H9 (cell line): ENCODE data around the gene DDX1. TPM values are rescaled to one million over a fixed set of nuclear protein-coding genes. Genes with fewer than 3 reads are reported as not detected.

Source experiments
- DNase-seq: peaks from one replicate; pipeline ENCODE4 v3.0.0-alpha.2; 2017
- H2AFZ ChIP-seq: one replicate; pipeline ENCODE4 v1.6.1; 2013; ENCODE audit warnings: mild to moderate bottlenecking, low read length, control low read depth, moderate library complexity
- H2AK5ac ChIP-seq: 2 replicates; pipeline ENCODE4 v1.6.1; 2013; ENCODE audit warnings: low read length, control low read depth, mixed read lengths; ENCODE audit not compliant: insufficient read length
- H2BK120ac ChIP-seq: one replicate; pipeline ENCODE4 v1.6.1; 2013; ENCODE audit warnings: low read depth, mild to moderate bottlenecking, low read length, control low read depth, inconsistent platforms; ENCODE audit not compliant: poor library complexity, severe bottlenecking
- H2BK12ac ChIP-seq: 2 replicates; pipeline ENCODE4 v1.6.1; 2013; ENCODE audit warnings: low read length, control low read depth, mixed read lengths, low read depth; ENCODE audit not compliant: insufficient read length
- H2BK15ac ChIP-seq: 2 replicates; pipeline ENCODE4 v1.6.1; 2013; ENCODE audit warnings: low read depth, low read length, control low read depth
- H2BK20ac ChIP-seq: one replicate; pipeline ENCODE4 v1.6.1; 2013; ENCODE audit warnings: low read depth, mild to moderate bottlenecking, low read length, control low read depth, inconsistent platforms; ENCODE audit not compliant: poor library complexity, severe bottlenecking
- H2BK5ac ChIP-seq: 2 replicates; pipeline ENCODE4 v1.6.1; 2013; ENCODE audit warnings: low read length, control low read depth, mixed read lengths; ENCODE audit not compliant: insufficient read length
- H3K14ac ChIP-seq: 2 replicates; pipeline ENCODE4 v1.6.1; 2013; ENCODE audit warnings: low read length, control low read depth; ENCODE audit not compliant: insufficient read depth
- H3K18ac ChIP-seq: 2 replicates; pipeline ENCODE4 v1.6.1; 2013; ENCODE audit warnings: low read depth, mild to moderate bottlenecking, mixed read lengths, low read length, control low read depth; ENCODE audit not compliant: insufficient read length
- H3K23ac ChIP-seq: 2 replicates; pipeline ENCODE4 v1.6.1; 2013; ENCODE audit warnings: low read length, control low read depth, mixed read lengths, low read depth; ENCODE audit not compliant: insufficient read length
- H3K23me2 ChIP-seq: 2 replicates; pipeline ENCODE4 v1.6.1; 2013; ENCODE audit warnings: low read depth, mild to moderate bottlenecking, mixed read lengths, low read length, control low read depth; ENCODE audit not compliant: insufficient read length, poor library complexity, severe bottlenecking
- H3K27ac ChIP-seq: 2 replicates; pipeline ENCODE4 v1.5.1; 2013; ENCODE audit warnings: low read length, control low read depth, mixed read lengths, low read depth; ENCODE audit not compliant: insufficient read length
- H3K27me3 ChIP-seq: 2 replicates; pipeline ENCODE4 v1.6.1; 2013; ENCODE audit warnings: low read length, control low read depth, inconsistent platforms; ENCODE audit not compliant: insufficient read depth
- H3K4ac ChIP-seq: 2 replicates; pipeline ENCODE4 v1.6.1; 2013; ENCODE audit warnings: low read depth, mild to moderate bottlenecking, control low read depth, inconsistent platforms, low read length, moderate library complexity
- H3K4me1 ChIP-seq: 2 replicates; pipeline ENCODE4 v1.6.1; 2013; ENCODE audit warnings: low read length, control low read depth, inconsistent platforms; ENCODE audit not compliant: insufficient read depth
- H3K4me2 ChIP-seq: 2 replicates; pipeline ENCODE4 v1.6.1; 2013; ENCODE audit warnings: low read length, control low read depth, mixed read lengths; ENCODE audit not compliant: insufficient read length, insufficient read depth
- H3K56ac ChIP-seq: 2 replicates; pipeline ENCODE4 v1.6.1; 2013; ENCODE audit warnings: low read depth, mild to moderate bottlenecking, mixed read lengths, low read length, control low read depth; ENCODE audit not compliant: insufficient read length
- H3K79me1 ChIP-seq: 2 replicates; pipeline ENCODE4 v1.6.1; 2013; ENCODE audit warnings: low read depth, mild to moderate bottlenecking, moderate library complexity, low read length, control low read depth, inconsistent platforms; ENCODE audit not compliant: insufficient read depth, poor library complexity, severe bottlenecking
- H3K79me2 ChIP-seq: 2 replicates; pipeline ENCODE4 v1.6.1; 2013; ENCODE audit warnings: low read length, control low read depth, inconsistent platforms; ENCODE audit not compliant: insufficient read depth
- H3K9ac ChIP-seq: 2 replicates; pipeline ENCODE4 v1.6.1; 2013; ENCODE audit warnings: low read length, control low read depth, mixed read lengths; ENCODE audit not compliant: insufficient read length; ENCODE audit errors: extremely low read depth
- H3K9me3 ChIP-seq: one replicate; pipeline ENCODE4 v1.6.1; 2013; ENCODE audit warnings: low read depth, low read length, inconsistent platforms; ENCODE audit not compliant: control insufficient read depth
- H3T11ph ChIP-seq: one replicate; pipeline ENCODE4 v1.6.1; 2013; ENCODE audit warnings: mild to moderate bottlenecking, low read length, control low read depth, inconsistent platforms
- H4K20me1 ChIP-seq: one replicate; pipeline ENCODE4 v1.6.1; 2013; ENCODE audit not compliant: control insufficient read depth, insufficient read length, insufficient read depth
- H4K5ac ChIP-seq: 2 replicates; pipeline ENCODE4 v1.6.1; 2013; ENCODE audit warnings: low read depth, mild to moderate bottlenecking, mixed read lengths, low read length, control low read depth; ENCODE audit not compliant: insufficient read length
- H4K8ac ChIP-seq: replicated peaks from 2 replicates; pipeline ENCODE4 v1.6.1; 2013; ENCODE audit warnings: low read length, control low read depth, mixed read lengths, low read depth; ENCODE audit not compliant: insufficient read length
- H4K91ac ChIP-seq: 2 replicates; pipeline ENCODE4 v1.6.1; 2013; ENCODE audit warnings: low read depth, mild to moderate bottlenecking, moderate library complexity, mixed read lengths, low read length, control low read depth; ENCODE audit not compliant: insufficient read length
- H3K27ac Mint-ChIP-seq, 3 experiments: 2 replicates in 2 of 3; 3 replicates in 1 of 3; pipeline ENCODE4 v1.8.0; 2020 to 2021; ENCODE audit warnings: mixed read lengths in 3 of 3, mild to moderate bottlenecking in 1 of 3, moderate library complexity in 1 of 3
- H3K27me3 Mint-ChIP-seq: 2 replicates; pipeline ENCODE4 v1.8.0; 2021; ENCODE audit warnings: low read depth, mild to moderate bottlenecking, moderate library complexity, mixed read lengths
- H3K36me3 Mint-ChIP-seq, 3 experiments: 2 replicates in 2 of 3; 3 replicates in 1 of 3; pipeline ENCODE4 v1.8.0; 2020 to 2021; ENCODE audit warnings: low read depth in 3 of 3, mixed read lengths in 3 of 3; ENCODE audit not compliant: insufficient read depth in 1 of 3
- H3K4me1 Mint-ChIP-seq, 2 experiments: 2 replicates each; pipeline ENCODE4 v1.8.0; 2020; ENCODE audit warnings: mixed read lengths in 2 of 2
- H3K4me3 Mint-ChIP-seq, 2 experiments: 2 replicates in 1 of 2; 3 replicates in 1 of 2; pipeline ENCODE4 v1.8.0; 2020 to 2021; ENCODE audit warnings: mild to moderate bottlenecking in 2 of 2, mixed read lengths in 2 of 2, moderate library complexity in 1 of 2
- H3K9me3 Mint-ChIP-seq, 2 experiments: 2 replicates in 1 of 2; 3 replicates in 1 of 2; pipeline ENCODE4 v1.8.0; 2020; ENCODE audit warnings: mild to moderate bottlenecking in 2 of 2, mixed read lengths in 2 of 2, moderate library complexity in 1 of 2
- WGBS: extraction: QIAGEN DNeasy Blood & Tissue Kit; methylation state at CpG from one replicate; pipeline ENCODE4 v1.1.7; 2013; ENCODE audit warnings: missing lambda C conversion rate, low lambda C conversion rate, mixed read lengths; ENCODE audit not compliant: insufficient read length; ENCODE audit errors: extremely low coverage; 5-methylcytosine and 5-hydroxymethylcytosine counted together
- total RNA-seq: library from RNA; stranded (reverse); gene quantifications from 2 replicates; pipeline ENCODE4 v1.2.1, GENCODE V29; 2021
- TF ChIP-seq, protein P1 (sequence below): fragments of 200-600 bp; sonication (generic); conservative IDR thresholded peaks from 3 replicates; pipeline ENCODE4 v1.8.0; 2021; ENCODE audit warnings: antibody characterized with exemption, mild to moderate bottlenecking

DDX1 gene
- total RNA-seq, 1 experiment from 2014 or later: 120 TPM

GRCh38 chr2:15594291-15595256, 2.9 kb downstream of the DDX1 start:
- H3K23me2 ChIP-seq: peaks cover 6% of the 10 kb centered on the region
- H2BK15ac ChIP-seq: no peak overlapping the region
- Mint-ChIP-seq H3K4me1 (peaks cover 13 to 16% of the 10 kb centered on the region in 2 experiments), H3K4me3 (no peak overlapping the region), H3K9me3 (no peaks in the 10 kb centered on the region), H3K27me3 (no peaks in the 10 kb centered on the region), H3K27ac (no peak overlapping the region), H3K36me3 (peaks cover 22 to 42% (median 39%) of the 10 kb centered on the region in 3 experiments)
- no peaks in the 10 kb centered on the region for H3K79me1 ChIP-seq
- H3T11ph ChIP-seq: no peak overlapping the region
- H3K18ac ChIP-seq: no peak overlapping the region
- no CpG with 5 or more reads among the region's 5 CpGs for WGBS
- TF ChIP-seq, protein P1, sequence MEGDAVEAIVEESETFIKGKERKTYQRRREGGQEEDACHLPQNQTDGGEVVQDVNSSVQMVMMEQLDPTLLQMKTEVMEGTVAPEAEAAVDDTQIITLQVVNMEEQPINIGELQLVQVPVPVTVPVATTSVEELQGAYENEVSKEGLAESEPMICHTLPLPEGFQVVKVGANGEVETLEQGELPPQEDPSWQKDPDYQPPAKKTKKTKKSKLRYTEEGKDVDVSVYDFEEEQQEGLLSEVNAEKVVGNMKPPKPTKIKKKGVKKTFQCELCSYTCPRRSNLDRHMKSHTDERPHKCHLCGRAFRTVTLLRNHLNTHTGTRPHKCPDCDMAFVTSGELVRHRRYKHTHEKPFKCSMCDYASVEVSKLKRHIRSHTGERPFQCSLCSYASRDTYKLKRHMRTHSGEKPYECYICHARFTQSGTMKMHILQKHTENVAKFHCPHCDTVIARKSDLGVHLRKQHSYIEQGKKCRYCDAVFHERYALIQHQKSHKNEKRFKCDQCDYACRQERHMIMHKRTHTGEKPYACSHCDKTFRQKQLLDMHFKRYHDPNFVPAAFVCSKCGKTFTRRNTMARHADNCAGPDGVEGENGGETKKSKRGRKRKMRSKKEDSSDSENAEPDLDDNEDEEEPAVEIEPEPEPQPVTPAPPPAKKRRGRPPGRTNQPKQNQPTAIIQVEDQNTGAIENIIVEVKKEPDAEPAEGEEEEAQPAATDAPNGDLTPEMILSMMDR: no peak
- H3K4me2 ChIP-seq: no peak overlapping the region
- no peak overlapping the region for H3K56ac ChIP-seq
- no peak overlapping the region for H3K9ac ChIP-seq
- no peak overlapping the region for H2AFZ ChIP-seq
- no peak overlapping the region for H3K27ac ChIP-seq
- no peak overlapping the region for H3K14ac ChIP-seq
- no peak overlapping the region for H2AK5ac ChIP-seq
- H2BK120ac ChIP-seq: no peak overlapping the region
- no peaks in the 10 kb centered on the region for H3K27me3 ChIP-seq
- no peaks in the 10 kb centered on the region for H4K20me1 ChIP-seq
- H3K23ac ChIP-seq: no peak overlapping the region
- DNase-seq: no peak
- H4K91ac ChIP-seq: no peak overlapping the region
- no peak overlapping the region for H4K5ac ChIP-seq
- H3K9me3 ChIP-seq: no peaks in the 10 kb centered on the region
- H3K4ac ChIP-seq: no peak overlapping the region
- no peak overlapping the region for H2BK12ac ChIP-seq
- H4K8ac ChIP-seq: no peak overlapping the region
- H3K4me1 ChIP-seq: no peaks in the 10 kb centered on the region
- H2BK5ac ChIP-seq: no peak overlapping the region
- H2BK20ac ChIP-seq: no peak overlapping the region
- H3K79me2 ChIP-seq: peaks cover 6% of the 10 kb centered on the region; the same call in 1 of the 2 replicates
